ENCODE measurements around the gene PLCXD3. TPM values are rescaled to one million over a fixed set of nuclear protein-coding genes. Genes with fewer than 3 reads are reported as not detected.

The PLCXD3 gene
- total RNA-seq, 2 donors from 2014 or later = 1.1 to 3.5 TPM

DNA sequence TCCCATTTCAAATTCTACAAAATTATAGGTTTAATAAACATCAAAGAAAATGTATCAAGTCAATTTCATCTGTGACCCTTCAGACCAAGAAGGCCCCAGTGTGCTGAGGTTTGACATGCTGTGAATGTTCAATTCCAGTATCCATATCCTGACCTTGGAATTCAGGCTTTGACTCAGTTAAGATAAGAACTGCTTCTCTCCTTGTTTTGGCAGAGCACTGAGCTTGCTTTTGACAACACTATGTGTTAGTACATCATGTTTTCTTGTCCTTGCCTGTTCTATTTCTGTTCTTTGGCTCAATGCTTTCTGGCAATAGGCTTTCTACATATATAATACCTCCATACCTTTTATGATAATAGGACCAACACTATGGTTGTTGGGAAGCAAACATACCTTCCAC, 105.6 kb downstream of the PLCXD3 start:
- Histone ChIP-seq H3K27ac (no peak overlapping the region), H3K9me3 (no peaks in the 10 kb centered on the region), H3K27me3 (replicated peaks; ENCODE audit: insufficient read depth) (no peaks in the 10 kb centered on the region), H3K4me1 (replicated peaks) (no peaks in the 10 kb centered on the region), H3K4me3 (no peak overlapping the region), H3K36me3 (no peaks in the 10 kb centered on the region)
- intact Hi-C loops (cut with DNase I) = no loop called here
- no peak for DNase-seq (ENCODE audit: low spot score)
- TF ChIP-seq POLR2A (IDR thresholded peaks at IDR 0.05) (no peak), CTCF (IDR thresholded peaks at IDR 0.05) (no peak), POLR2AphosphoS5 (IDR thresholded peaks at IDR 0.05) (no peak)

- 83% methylated on average over 3 of the region's 3 CpGs for WGBS
- Histone ChIP-seq H3K36me3 (no peaks in the 10 kb centered on the region), H3K4me1 (replicated peaks) (no peaks in the 10 kb centered on the region), H3K9me3 (no peaks in the 10 kb centered on the region), H3K4me3 (no peak overlapping the region), H3K27me3 (replicated peaks; ENCODE audit: insufficient read depth) (no peaks in the 10 kb centered on the region), H3K27ac (no peak overlapping the region)
- TF ChIP-seq CTCF (IDR thresholded peaks at IDR 0.05) (no peak), POLR2A (IDR thresholded peaks at IDR 0.05) (no peak), POLR2AphosphoS5 (IDR thresholded peaks at IDR 0.05) (no peak)
- intact Hi-C loops (cut with DNase I) = no loop called here
- DNase-seq (ENCODE audit: low spot score) = no peak
Measured at GRCh38 chr5:41403846-41404245, 106.6 kb downstream of the PLCXD3 start.

GRCh38 chr5:41402845-41403244, 107.6 kb downstream of the PLCXD3 start:
- H3K4me3 ChIP-seq = no peak overlapping the region
- intact Hi-C loops (cut with DNase I) = no loop called here
- 75% methylated on average over 2 of the region's 2 CpGs for WGBS
- no peaks in the 10 kb centered on the region for H3K27me3 ChIP-seq (replicated peaks; ENCODE audit: insufficient read depth)
- no peak for TF ChIP-seq POLR2A (IDR thresholded peaks at IDR 0.05)
- no peak for TF ChIP-seq CTCF (IDR thresholded peaks at IDR 0.05)
- TF ChIP-seq POLR2AphosphoS5 (IDR thresholded peaks at IDR 0.05) = no peak
- no peaks in the 10 kb centered on the region for H3K36me3 ChIP-seq
- H3K9me3 ChIP-seq = no peaks in the 10 kb centered on the region
- no peaks in the 10 kb centered on the region for H3K4me1 ChIP-seq (replicated peaks)
- no peak overlapping the region for H3K27ac ChIP-seq
- DNase-seq (ENCODE audit: low spot score) = no peak

- Histone ChIP-seq H3K27me3 (replicated peaks; ENCODE audit: insufficient read depth) (no peaks in the 10 kb centered on the region), H3K27ac (no peak overlapping the region), H3K36me3 (no peaks in the 10 kb centered on the region), H3K4me3 (no peak overlapping the region), H3K4me1 (replicated peaks) (no peaks in the 10 kb centered on the region), H3K9me3 (no peaks in the 10 kb centered on the region)
- 84% methylated on average over 2 of the region's 2 CpGs for WGBS
- TF ChIP-seq CTCF (IDR thresholded peaks at IDR 0.05) (no peak), POLR2AphosphoS5 (IDR thresholded peaks at IDR 0.05) (no peak), POLR2A (IDR thresholded peaks at IDR 0.05) (no peak)
- no peak for DNase-seq (ENCODE audit: low spot score)
- intact Hi-C loops (cut with DNase I) = no loop called here
Measured at GRCh38 chr5:41399839-41400238, 110.6 kb downstream of the PLCXD3 start.

GRCh38 chr5:41392016-41392415, 118.4 kb downstream of the PLCXD3 start:
- Histone ChIP-seq H3K27ac (no peak overlapping the region), H3K36me3 (no peaks in the 10 kb centered on the region), H3K4me3 (no peak overlapping the region), H3K4me1 (replicated peaks) (no peaks in the 10 kb centered on the region), H3K9me3 (no peaks in the 10 kb centered on the region), H3K27me3 (replicated peaks; ENCODE audit: insufficient read depth) (no peaks in the 10 kb centered on the region)
- intact Hi-C loops (cut with DNase I) = no loop called here
- 76% methylated on average over 1 of the region's 1 CpG for WGBS
- DNase-seq (ENCODE audit: low spot score) = no peak
- TF ChIP-seq POLR2AphosphoS5 (IDR thresholded peaks at IDR 0.05) (no peak), CTCF (IDR thresholded peaks at IDR 0.05) (no peak)

Measured in prostate gland (tissue), 2 donors.